OCI-LY7 (cell line): ENCODE data around the gene LONP2. TPM values are rescaled to one million over a fixed set of nuclear protein-coding genes. Genes with fewer than 3 reads are reported as not detected.

Experiments
- BruUV-seq: library from RNA; stranded (reverse); fragments of 400-500 nt; replicated peaks from 2 replicates; lab custom pipeline; 2021; lab: Mats Ljungman, UMichigan
- CTCF ChIA-PET: fragments of 300-600 bp; sonication (Branson Sonifier 250); formaldehyde crosslinking; loops from one replicate; lab custom pipeline; 2022; ENCODE audit warnings: antibody characterized with exemption; ENCODE audit not compliant: unreplicated experiment; lab: Charles Lee
- POLR2A ChIA-PET: fragments of 300-600 bp; sonication (Branson Sonifier 250); formaldehyde crosslinking; loops from one replicate; lab custom pipeline; 2022; ENCODE audit warnings: antibody characterized with exemption; lab: Charles Lee
- DNase-seq: peaks from one replicate; pipeline ENCODE4 v3.0.0-alpha.2; 2015; ENCODE audit warnings: low spot score
- H2AFZ ChIP-seq: fragments of 200-600 bp; sonication (generic), shearing (Covaris generic); 2 replicates; pipeline ENCODE4 v1.6.1; 2014; ENCODE audit warnings: mild to moderate bottlenecking, antibody characterized with exemption, low read length, moderate library complexity
- H3K27ac ChIP-seq: fragments of 200-600 bp; sonication (generic); 2 replicates; pipeline ENCODE4 v1.5.1; 2014; ENCODE audit warnings: mixed run types, low read depth, mild to moderate bottlenecking, moderate library complexity, low read length, inconsistent platforms; ENCODE audit not compliant: poor library complexity, severe bottlenecking
- H3K36me3 ChIP-seq: fragments of 200-600 bp; sonication (generic); 2 replicates; pipeline ENCODE4 v1.6.1; 2014; ENCODE audit warnings: mild to moderate bottlenecking, antibody characterized with exemption, low read length, moderate library complexity, mixed read lengths; ENCODE audit not compliant: insufficient read depth
- H3K4me1 ChIP-seq: fragments of 200-600 bp; sonication (generic); 2 replicates; pipeline ENCODE4 v1.5.1; 2014; ENCODE audit warnings: mild to moderate bottlenecking, low read length; ENCODE audit not compliant: insufficient read depth, poor library complexity, severe bottlenecking
- H3K4me2 ChIP-seq: fragments of 200-600 bp; sonication (generic); 2 replicates; pipeline ENCODE4 v1.6.1; 2014; ENCODE audit warnings: mild to moderate bottlenecking, low read length
- H3K4me3 ChIP-seq: fragments of 200-600 bp; sonication (generic); 2 replicates; pipeline ENCODE4 v1.5.1; 2014; ENCODE audit warnings: mild to moderate bottlenecking, low read depth, low read length; ENCODE audit not compliant: poor library complexity, severe bottlenecking
- H3K79me2 ChIP-seq: fragments of 200-600 bp; sonication (generic); 2 replicates; pipeline ENCODE4 v1.6.1; 2016; ENCODE audit warnings: low read depth, mild to moderate bottlenecking, low read length, moderate library complexity, mixed read lengths; ENCODE audit not compliant: insufficient read depth
- H3K9me2 ChIP-seq: fragments of 200-600 bp; sonication (generic); 2 replicates; pipeline ENCODE4 v1.6.1; 2016; ENCODE audit warnings: mild to moderate bottlenecking, low read length, mixed read lengths; ENCODE audit not compliant: insufficient read depth
- H3K9me3 ChIP-seq: fragments of 200-600 bp; sonication (generic); 2 replicates; pipeline ENCODE4 v1.6.1; 2014; ENCODE audit warnings: mild to moderate bottlenecking, mixed run types, low read length, mixed read lengths
- H4K20me1 ChIP-seq: fragments of 200-600 bp; sonication (generic); 2 replicates; pipeline ENCODE4 v1.6.1; 2014; ENCODE audit warnings: mild to moderate bottlenecking, antibody characterized with exemption, low read length, moderate library complexity, mixed read lengths; ENCODE audit not compliant: insufficient read depth
- CTCF ChIP-seq: fragments of 200-600 bp; sonication (generic); conservative IDR thresholded peaks from 2 replicates; pipeline ENCODE4 v1.5.1; 2014; ENCODE audit warnings: mild to moderate bottlenecking, antibody characterized with exemption, low read length, moderate library complexity, mixed read lengths
- EZH2phosphoT487 ChIP-seq: fragments of 200-600 bp; sonication (generic); IDR thresholded peaks from 2 replicates; pipeline ENCODE4 v1.6.1; 2018; ENCODE audit warnings: low read depth, borderline replicate concordance, mild to moderate bottlenecking, mixed run types, antibody characterized with exemption, low read length, moderate library complexity, mixed read lengths
- intact Hi-C: fragments of 100-400 bp; cut with micrococcal nuclease; formaldehyde crosslinking; loops from one replicate; pipeline ENCODE4 v1.10.0; 2022; ENCODE audit not compliant: unreplicated experiment
- total RNA-seq, 2 experiments: library from RNA; depleted of rRNA in 1 of 2; stranded (reverse); fragments of >200 nt in 1 of 2; shearing (Covaris generic) in 1 of 2; gene quantifications; 2 replicates each; pipeline ENCODE4 v1.2.3, GENCODE V29; 2014 to 2022

Gene LONP2
- total RNA-seq, 2 experiments from 2014 or later = 13.0 to 23.3 TPM

- TF ChIP-seq EZH2phosphoT487 = no peak
- TF ChIP-seq CTCF = no peak
- no peaks in the 10 kb centered on the region for H3K9me2 ChIP-seq
- no peak overlapping the region for H3K4me2 ChIP-seq
- H3K9me3 ChIP-seq = no peaks in the 10 kb centered on the region
- H3K27ac ChIP-seq = no peak overlapping the region
- 0 out of 2 replicates have a peak, but pooled peaks cover 5% of the 10 kb centered on the region for H3K36me3 ChIP-seq
- no TSS peak for BruUV-seq
- no peaks in the 10 kb centered on the region for H4K20me1 ChIP-seq
- CTCF ChIA-PET = no interaction called here
- no peak for DNase-seq
- H3K4me3 ChIP-seq = no peak overlapping the region
- no peaks in the 10 kb centered on the region for H3K79me2 ChIP-seq
- POLR2A ChIA-PET = interaction anchor here (0.6 to 0.8 kb wide), 2 partner anchors 20 to 27 kb away, joined by 3 read pairs; no protein-coding TSS in a partner anchor
- intact Hi-C loops = no loop called here
- no peak overlapping the region for H2AFZ ChIP-seq
- no peaks in the 10 kb centered on the region for H3K4me1 ChIP-seq
Observed at GRCh38 chr16:48291754-48292153, 47.7 kb downstream of the LONP2 start.

GRCh38 chr16:48292452-48292851, 48.4 kb downstream of the LONP2 start:
- Histone ChIP-seq H3K9me2 (no peaks in the 10 kb centered on the region), H3K79me2 (no peaks in the 10 kb centered on the region), H3K4me3 (no peak overlapping the region), H3K4me2 (no peak overlapping the region), H3K9me3 (no peaks in the 10 kb centered on the region), H3K4me1 (no peaks in the 10 kb centered on the region), H4K20me1 (no peaks in the 10 kb centered on the region), H3K27ac (no peak overlapping the region), H2AFZ (no peak overlapping the region), H3K36me3 (0 out of 2 replicates have a peak, but pooled peaks cover 5% of the 10 kb centered on the region)
- BruUV-seq = no TSS peak
- no peak for TF ChIP-seq CTCF
- no peak for TF ChIP-seq EZH2phosphoT487
- intact Hi-C loops = no loop called here
- DNase-seq = no peak
- ChIA-PET CTCF (interaction anchor here (0.6 kb wide), 1 partner anchor 1502 kb away, joined by 3 read pairs; no protein-coding TSS in a partner anchor), POLR2A (interaction anchor here (0.8 kb wide), 1 partner anchor 26 kb away, joined by 3 read pairs; no protein-coding TSS in a partner anchor)

GRCh38 chr16:48294724-48295123, 50.6 kb downstream of the LONP2 start:
- BruUV-seq = no TSS peak
- intact Hi-C loops = no loop called here
- no peak overlapping the region for H3K4me2 ChIP-seq

More at GRCh38 chr16:48294724-48295123, 50.6 kb downstream of the LONP2 start:
- no peaks in the 10 kb centered on the region for H3K9me3 ChIP-seq
- no peaks in the 10 kb centered on the region for H3K9me2 ChIP-seq
- H3K27ac ChIP-seq = no peak overlapping the region
- DNase-seq = no peak
- TF ChIP-seq EZH2phosphoT487 = no peak
- TF ChIP-seq CTCF = no peak
- no peaks in the 10 kb centered on the region for H3K4me1 ChIP-seq
- POLR2A ChIA-PET = interaction anchor here (0.6 to 1.5 kb wide), 2 partner anchors 10 to 21 kb away, joined by 3 read pairs; no protein-coding TSS in a partner anchor
- no peaks in the 10 kb centered on the region for H3K79me2 ChIP-seq
- no peaks in the 10 kb centered on the region for H4K20me1 ChIP-seq
- H3K36me3 ChIP-seq = 0 out of 2 replicates have a peak, but pooled peaks cover 7% of the 10 kb centered on the region
- no peak overlapping the region for H3K4me3 ChIP-seq
- no peak overlapping the region for H2AFZ ChIP-seq
- CTCF ChIA-PET = no interaction called here
